ENCODE results near the gene ABCC8.

- TF ChIP-seq CTCF (IDR thresholded peaks at IDR 0.05; ENCODE audit: poor library complexity): no peak
- TF ChIP-seq EZH2 (IDR thresholded peaks at IDR 0.05; ENCODE audit: borderline replicate concordance): no peak
- TF ChIP-seq EZH2phosphoT487 (IDR thresholded peaks at IDR 0.05; ENCODE audit: low read depth, severe bottlenecking, unreplicated experiment): no peak
Observed at GRCh38 chr11:17428925-17429324, 47.7 kb downstream of the ABCC8 start.

Measured in hepatocyte (in vitro differentiated cells).